Measurements from ENCODE around the gene GCKR.

GRCh38 chr2:27561060-27561459 is 64.4 kb downstream of the GCKR start:
- no peak for TF ChIP-seq CTCF (IDR thresholded peaks at IDR 0.05)
- no peak for TF ChIP-seq POLR2A (IDR thresholded peaks at IDR 0.05)
